Measurements from ENCODE around the gene SENP1. TPM values are rescaled to one million over a fixed set of nuclear protein-coding genes. Genes with fewer than 3 reads are reported as not detected.

Gene SENP1
- total RNA-seq, 6 donors from 2014 or later, result 6.3 to 27.3 (median 13.5) TPM

DNA sequence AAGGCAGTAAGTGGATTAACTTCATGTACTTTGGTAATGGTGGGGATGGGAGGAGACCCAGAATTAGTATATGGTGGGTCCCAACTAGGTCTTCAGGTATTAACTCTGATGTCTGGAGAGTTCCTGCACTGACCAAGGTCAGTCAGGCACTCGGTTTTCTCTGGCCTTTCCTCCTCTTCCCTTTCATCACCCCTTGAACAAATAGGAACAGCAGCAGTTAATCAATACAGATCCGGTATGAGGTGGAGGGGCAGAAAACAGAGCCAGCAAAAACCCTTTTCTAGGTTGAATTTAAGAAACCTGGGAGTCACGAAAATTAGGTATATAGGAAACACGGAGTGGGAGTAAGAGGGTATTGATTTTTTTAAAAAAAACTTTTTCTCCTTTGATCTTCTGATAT lies 17.3 kb upstream of the SENP1 start:
- H3K9me3 ChIP-seq, result no peaks in the 10 kb centered on the region
- peaks cover 0 to 29% (median 5%) of the 10 kb centered on the region in 4 donors for H3K36me3 ChIP-seq
- ATAC-seq (ENCODE audit: low FRiP score in 2 of 2) (no peak), DNase-seq (no peak)
- H3K4me3 ChIP-seq, result no peak overlapping the region
- H3K27ac ChIP-seq, result no peak overlapping the region
- H3K27me3 ChIP-seq, result no peaks in the 10 kb centered on the region
- WGBS, 2 donors, result 77 to 82% methylated on average over 4 of the region's 4 CpGs
- peaks cover 6 to 21% (median 11%) of the 10 kb centered on the region in 4 donors for H3K4me1 ChIP-seq
- no peak for TF ChIP-seq POLR2AphosphoS5 (IDR thresholded peaks at IDR 0.05)
- no peak for TF ChIP-seq POLR2A (IDR thresholded peaks at IDR 0.05)
- TF ChIP-seq, protein P1, sequence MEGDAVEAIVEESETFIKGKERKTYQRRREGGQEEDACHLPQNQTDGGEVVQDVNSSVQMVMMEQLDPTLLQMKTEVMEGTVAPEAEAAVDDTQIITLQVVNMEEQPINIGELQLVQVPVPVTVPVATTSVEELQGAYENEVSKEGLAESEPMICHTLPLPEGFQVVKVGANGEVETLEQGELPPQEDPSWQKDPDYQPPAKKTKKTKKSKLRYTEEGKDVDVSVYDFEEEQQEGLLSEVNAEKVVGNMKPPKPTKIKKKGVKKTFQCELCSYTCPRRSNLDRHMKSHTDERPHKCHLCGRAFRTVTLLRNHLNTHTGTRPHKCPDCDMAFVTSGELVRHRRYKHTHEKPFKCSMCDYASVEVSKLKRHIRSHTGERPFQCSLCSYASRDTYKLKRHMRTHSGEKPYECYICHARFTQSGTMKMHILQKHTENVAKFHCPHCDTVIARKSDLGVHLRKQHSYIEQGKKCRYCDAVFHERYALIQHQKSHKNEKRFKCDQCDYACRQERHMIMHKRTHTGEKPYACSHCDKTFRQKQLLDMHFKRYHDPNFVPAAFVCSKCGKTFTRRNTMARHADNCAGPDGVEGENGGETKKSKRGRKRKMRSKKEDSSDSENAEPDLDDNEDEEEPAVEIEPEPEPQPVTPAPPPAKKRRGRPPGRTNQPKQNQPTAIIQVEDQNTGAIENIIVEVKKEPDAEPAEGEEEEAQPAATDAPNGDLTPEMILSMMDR (IDR thresholded peaks at IDR 0.05), result no peak
- TF ChIP-seq EP300 (IDR thresholded peaks at IDR 0.05), result no peak

DNA sequence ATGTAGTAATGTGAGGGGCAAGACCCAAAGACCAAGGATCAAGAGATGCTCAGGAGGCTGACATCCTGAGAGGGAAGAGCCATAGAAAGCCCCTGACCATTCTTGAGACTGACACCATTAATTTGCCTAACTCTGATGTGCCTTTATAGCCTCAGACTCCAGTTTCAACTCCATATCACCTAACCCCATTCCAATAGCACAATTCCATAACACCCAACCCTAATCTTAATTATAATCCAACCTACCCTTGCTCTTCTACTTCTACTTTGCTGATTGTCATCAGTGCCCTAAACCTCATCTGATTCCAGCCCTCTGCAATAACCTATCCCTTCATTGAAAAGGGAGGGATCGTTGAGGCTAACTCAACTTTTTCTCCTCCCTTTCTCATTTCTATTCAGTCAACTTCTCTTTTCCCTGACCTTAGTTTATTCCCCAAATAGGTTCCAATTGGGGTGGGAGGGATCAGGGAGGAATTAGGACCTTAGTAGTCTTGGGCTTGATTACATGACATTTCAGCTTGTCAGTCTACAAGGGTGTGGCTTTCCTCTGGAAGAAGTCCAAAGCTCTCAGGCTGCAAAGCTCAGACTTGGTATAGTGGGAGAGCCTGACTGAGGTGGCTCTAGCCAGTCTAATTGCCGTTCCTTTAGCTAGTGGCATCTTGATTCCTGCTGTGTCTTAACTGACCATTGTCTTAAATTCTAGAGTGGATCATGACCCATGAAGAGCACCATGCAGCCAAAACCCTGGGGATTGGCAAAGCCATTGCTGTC lies 16.4 kb upstream of the SENP1 start:
- no peak for ATAC-seq (ENCODE audit: low FRiP score in 2 of 2)
- no peak for DNase-seq

DNA sequence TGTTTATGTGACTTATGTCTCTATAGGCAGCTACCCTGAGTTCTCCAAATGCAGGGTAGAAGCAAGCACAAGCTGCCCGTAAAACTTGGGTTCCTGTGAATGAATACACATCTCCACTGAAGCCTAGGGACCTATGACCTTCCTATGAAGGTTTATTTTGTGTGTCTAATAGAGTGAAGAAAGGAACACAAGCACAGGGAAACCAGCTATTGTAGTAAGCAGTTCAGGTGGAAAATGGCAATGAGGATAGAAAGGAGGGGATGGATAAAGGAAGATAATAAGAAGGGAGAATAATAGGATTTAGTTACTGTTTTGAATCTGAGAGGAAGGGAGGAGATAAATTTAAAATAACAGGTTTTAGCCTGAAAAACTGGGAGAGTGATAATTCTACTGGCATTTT lies 15.6 kb upstream of the SENP1 start:
- ATAC-seq (ENCODE audit: low FRiP score in 2 of 2) (no peak), DNase-seq (no peak)
- H3K27ac ChIP-seq, result no peak overlapping the region
- no peaks in the 10 kb centered on the region for H3K27me3 ChIP-seq
- peaks cover 0 to 29% (median 3%) of the 10 kb centered on the region in 4 donors for H3K36me3 ChIP-seq
- peaks cover 6 to 22% (median 11%) of the 10 kb centered on the region in 4 donors for H3K4me1 ChIP-seq
- TF ChIP-seq POLR2A (IDR thresholded peaks at IDR 0.05) (no peak), POLR2AphosphoS5 (IDR thresholded peaks at IDR 0.05) (no peak), EP300 (IDR thresholded peaks at IDR 0.05) (no peak)
- TF ChIP-seq, protein P1 (IDR thresholded peaks at IDR 0.05), result no peak
- H3K9me3 ChIP-seq, result no peaks in the 10 kb centered on the region
- 90 to 96% methylated on average over 1 of the region's 1 CpG for WGBS, 2 donors
- H3K4me3 ChIP-seq, result no peak overlapping the region

More for the DNA sequence above, 16.4 kb upstream of the SENP1 start:
- 73 to 82% methylated on average over 2 of the region's 2 CpGs for WGBS, 2 donors
- H3K9me3 ChIP-seq, result no peaks in the 10 kb centered on the region
- H3K4me3 ChIP-seq, result no peak overlapping the region
- TF ChIP-seq POLR2A (IDR thresholded peaks at IDR 0.05), result no peak
- no peak for TF ChIP-seq EP300 (IDR thresholded peaks at IDR 0.05)
- TF ChIP-seq, protein P1 (IDR thresholded peaks at IDR 0.05), result no peak
- TF ChIP-seq POLR2AphosphoS5 (IDR thresholded peaks at IDR 0.05), result no peak
- peaks cover 6 to 22% (median 11%) of the 10 kb centered on the region in 4 donors for H3K4me1 ChIP-seq
- H3K27ac ChIP-seq, result no peak overlapping the region
- peaks cover 0 to 29% (median 3%) of the 10 kb centered on the region in 4 donors for H3K36me3 ChIP-seq
- H3K27me3 ChIP-seq, result no peaks in the 10 kb centered on the region

DNA sequence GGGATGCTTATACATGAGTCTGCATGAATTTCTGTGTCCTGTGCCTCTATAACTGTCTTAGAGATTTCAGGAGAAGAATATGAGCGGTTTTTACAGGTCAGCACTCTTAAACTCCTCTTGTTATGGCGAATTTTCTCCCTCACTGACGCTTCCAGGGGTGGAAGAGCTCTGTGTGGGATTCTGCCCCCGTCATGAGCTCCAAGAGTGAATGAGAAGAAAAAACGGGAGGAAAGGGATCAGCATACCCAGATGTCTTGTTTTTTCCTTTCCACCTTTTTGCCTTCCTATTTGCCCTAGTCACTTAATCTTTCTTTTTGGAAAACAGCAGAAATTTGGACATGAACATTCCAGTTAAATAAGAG lies 13.9 kb upstream of the SENP1 start:
- peak in 1 of 2 donors; percentile 10 for ATAC-seq (ENCODE audit: low FRiP score in 2 of 2)
- H3K27me3 ChIP-seq, result no peaks in the 10 kb centered on the region
- peak overlapping the region in 3 of 4 donors; percentile 15 to 58 (median 28) for H3K27ac ChIP-seq
- H3K4me3 ChIP-seq, result peak overlapping the region; percentile 34 to 70 (median 64)
- peaks cover 6 to 22% (median 11%) of the 10 kb centered on the region in 4 donors for H3K4me1 ChIP-seq
- 17 to 21% methylated on average over 5 of the region's 5 CpGs for WGBS, 2 donors
- no peak for TF ChIP-seq POLR2AphosphoS5 (IDR thresholded peaks at IDR 0.05)
- TF ChIP-seq, protein P1 (IDR thresholded peaks at IDR 0.05), result no peak
- no peak for TF ChIP-seq POLR2A (IDR thresholded peaks at IDR 0.05)
- no peak for TF ChIP-seq EP300 (IDR thresholded peaks at IDR 0.05)
- no peaks in the 10 kb centered on the region for H3K9me3 ChIP-seq
- no peak for DNase-seq
- peaks cover 0 to 20% (median 3%) of the 10 kb centered on the region in 4 donors for H3K36me3 ChIP-seq
